OCI-LY3 (cell line): ENCODE results near the gene ABCG8.

Source experiments
- H2AFZ ChIP-seq: fragments of 200-600, 300-600 bp; shearing (Covaris generic); 2 replicates; pipeline ENCODE4 v1.6.0; 2014; ENCODE audit warnings: antibody characterized with exemption, low read depth, low read length
- H3K27ac ChIP-seq: fragments of 200-600, 300-600 bp; sonication (generic); 2 replicates; pipeline ENCODE4 v1.5.1; 2014; ENCODE audit warnings: mild to moderate bottlenecking, low read length, moderate library complexity, mixed read lengths
- H3K27me3 ChIP-seq: fragments of 200-600, 300-600 bp; sonication (generic); 2 replicates; pipeline ENCODE4 v1.6.1; 2014; ENCODE audit warnings: low read depth, low read length, mixed read lengths
- H3K36me3 ChIP-seq: fragments of 200-600, 300-600 bp; sonication (generic); replicated peaks from 2 replicates; pipeline ENCODE3; 2014; ENCODE audit warnings: low read depth, low read length, mixed read lengths
- H3K4me1 ChIP-seq: fragments of 300-600, 200-600 bp; sonication (generic); 2 replicates; pipeline ENCODE4 v1.6.1; 2014; ENCODE audit warnings: low read length, mixed read lengths
- H3K4me2 ChIP-seq: fragments of 200-600, 300-600 bp; sonication (generic); 2 replicates; pipeline ENCODE4 v1.6.1; 2014; ENCODE audit warnings: low read length, mixed read lengths
- H3K4me3 ChIP-seq: fragments of 300-600, 200-600 bp; sonication (generic); 2 replicates; pipeline ENCODE4 v1.5.1; 2014; ENCODE audit warnings: antibody characterized with exemption, mild to moderate bottlenecking, low read length, moderate library complexity
- H3K79me2 ChIP-seq: fragments of 300-600, 200-600 bp; shearing (Covaris generic); 2 replicates; pipeline ENCODE4 v1.6.1; 2014; ENCODE audit warnings: mild to moderate bottlenecking, low read length, mixed read lengths
- H3K9ac ChIP-seq: fragments of 300-600, 200-600 bp; shearing (Covaris generic); 2 replicates; pipeline ENCODE4 v1.6.0; 2014; ENCODE audit warnings: mild to moderate bottlenecking, low read length, moderate library complexity
- H3K9me3 ChIP-seq: fragments of 200-600, 300-600 bp; shearing (Covaris generic); 2 replicates; pipeline ENCODE4 v1.6.1; 2014; ENCODE audit warnings: low read length, mixed read lengths; ENCODE audit not compliant: insufficient read depth
- H4K20me1 ChIP-seq: fragments of 200-600, 300-600 bp; sonication (generic); 2 replicates; pipeline ENCODE4 v1.6.1; 2016; ENCODE audit warnings: low read length, mixed read lengths; ENCODE audit not compliant: insufficient read depth
- EZH2phosphoT487 ChIP-seq: fragments of 200-600 bp; shearing (Covaris generic); IDR thresholded peaks from 2 replicates; pipeline ENCODE4 v1.6.1; 2018; ENCODE audit warnings: antibody characterized with exemption, mixed run types, low read depth
- TF ChIP-seq, protein P1 (sequence below): fragments of 200-600, 300-600 bp; sonication (generic); IDR thresholded peaks from 2 replicates; pipeline ENCODE4 v1.5.1; 2014; ENCODE audit warnings: antibody characterized with exemption, low read length, low read depth

The ABCG8 gene

GRCh38 chr2:43818761-43819160 is 20.0 kb upstream of the ABCG8 start:
- Histone ChIP-seq H3K4me3 (no peak overlapping the region), H3K9me3 (no peaks in the 10 kb centered on the region), H3K9ac (no peak overlapping the region), H3K27me3 (no peaks in the 10 kb centered on the region), H3K36me3 (no peaks in the 10 kb centered on the region), H3K79me2 (no peaks in the 10 kb centered on the region), H3K4me2 (peak overlapping the region; percentile 40), H2AFZ (peak overlapping the region; percentile 64; the same call in 1 of the 2 replicates), H4K20me1 (no peaks in the 10 kb centered on the region), H3K27ac (no peak overlapping the region), H3K4me1 (peaks cover 8% of the 10 kb centered on the region)
- TF ChIP-seq, protein P1, sequence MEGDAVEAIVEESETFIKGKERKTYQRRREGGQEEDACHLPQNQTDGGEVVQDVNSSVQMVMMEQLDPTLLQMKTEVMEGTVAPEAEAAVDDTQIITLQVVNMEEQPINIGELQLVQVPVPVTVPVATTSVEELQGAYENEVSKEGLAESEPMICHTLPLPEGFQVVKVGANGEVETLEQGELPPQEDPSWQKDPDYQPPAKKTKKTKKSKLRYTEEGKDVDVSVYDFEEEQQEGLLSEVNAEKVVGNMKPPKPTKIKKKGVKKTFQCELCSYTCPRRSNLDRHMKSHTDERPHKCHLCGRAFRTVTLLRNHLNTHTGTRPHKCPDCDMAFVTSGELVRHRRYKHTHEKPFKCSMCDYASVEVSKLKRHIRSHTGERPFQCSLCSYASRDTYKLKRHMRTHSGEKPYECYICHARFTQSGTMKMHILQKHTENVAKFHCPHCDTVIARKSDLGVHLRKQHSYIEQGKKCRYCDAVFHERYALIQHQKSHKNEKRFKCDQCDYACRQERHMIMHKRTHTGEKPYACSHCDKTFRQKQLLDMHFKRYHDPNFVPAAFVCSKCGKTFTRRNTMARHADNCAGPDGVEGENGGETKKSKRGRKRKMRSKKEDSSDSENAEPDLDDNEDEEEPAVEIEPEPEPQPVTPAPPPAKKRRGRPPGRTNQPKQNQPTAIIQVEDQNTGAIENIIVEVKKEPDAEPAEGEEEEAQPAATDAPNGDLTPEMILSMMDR = no peak
- TF ChIP-seq EZH2phosphoT487 = no peak

DNA sequence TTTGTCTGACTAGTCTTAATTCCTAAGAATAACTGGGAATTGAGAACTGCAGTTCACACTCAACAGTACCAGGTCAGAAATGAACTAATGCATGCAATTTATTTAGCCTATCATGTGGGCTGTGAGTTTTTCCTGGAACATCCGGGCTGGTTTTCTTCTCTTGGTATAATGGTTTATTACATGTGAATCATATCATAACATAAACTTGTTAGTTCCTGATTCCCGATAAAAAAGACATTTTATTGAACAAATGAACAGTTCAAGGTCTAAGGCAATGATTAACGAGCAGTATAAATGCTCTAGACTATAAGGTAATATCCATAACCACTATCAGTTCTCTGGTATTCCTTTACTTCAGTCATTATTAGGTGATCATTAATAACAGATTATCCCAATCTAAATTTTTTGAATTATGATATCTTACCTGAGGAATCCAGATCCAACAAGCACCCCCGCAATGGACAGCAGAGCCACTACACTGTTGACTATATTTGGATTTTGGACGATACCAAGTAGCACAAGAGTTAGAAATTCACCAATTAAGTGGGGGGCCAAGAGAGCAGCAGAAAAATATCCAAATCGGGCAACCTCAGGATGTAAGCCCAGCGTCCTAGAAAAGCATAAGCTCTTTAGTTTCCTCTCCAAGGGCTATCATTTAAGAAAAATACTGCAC is 19.1 kb upstream of the ABCG8 start:
- no peaks in the 10 kb centered on the region for H3K36me3 ChIP-seq
- H3K79me2 ChIP-seq = no peaks in the 10 kb centered on the region
- H3K9ac ChIP-seq = no peak overlapping the region
- peaks cover 8% of the 10 kb centered on the region for H3K4me1 ChIP-seq
- no peak overlapping the region for H3K4me3 ChIP-seq
- no peaks in the 10 kb centered on the region for H3K27me3 ChIP-seq
- no peak overlapping the region for H3K4me2 ChIP-seq
- H3K9me3 ChIP-seq = no peaks in the 10 kb centered on the region
- no peak for TF ChIP-seq EZH2phosphoT487
- TF ChIP-seq, protein P1 = no peak
- no peak overlapping the region for H3K27ac ChIP-seq
- H2AFZ ChIP-seq = no peak overlapping the region
- no peaks in the 10 kb centered on the region for H4K20me1 ChIP-seq

- no peak overlapping the region for H2AFZ ChIP-seq
Observed at GRCh38 chr2:43822839-43823238, 15.9 kb upstream of the ABCG8 start.

GRCh38 chr2:43823751-43824150 is 15.0 kb upstream of the ABCG8 start:
- no peaks in the 10 kb centered on the region for H3K9me3 ChIP-seq
- no peaks in the 10 kb centered on the region for H3K79me2 ChIP-seq
- H3K9ac ChIP-seq = no peak overlapping the region
- no peaks in the 10 kb centered on the region for H3K27me3 ChIP-seq
- no peak overlapping the region for H3K4me2 ChIP-seq
- H3K4me3 ChIP-seq = no peak overlapping the region
- no peak for TF ChIP-seq EZH2phosphoT487
- TF ChIP-seq, protein P1 = no peak
- no peaks in the 10 kb centered on the region for H4K20me1 ChIP-seq
- peaks cover 4% of the 10 kb centered on the region for H3K4me1 ChIP-seq
- no peak overlapping the region; the same call in 1 of the 2 replicates for H2AFZ ChIP-seq
- no peak overlapping the region for H3K27ac ChIP-seq
- H3K36me3 ChIP-seq = no peaks in the 10 kb centered on the region

More at GRCh38 chr2:43822839-43823238, 15.9 kb upstream of the ABCG8 start:
- Histone ChIP-seq H3K4me3 (no peak overlapping the region), H3K4me1 (peaks cover 8% of the 10 kb centered on the region), H3K79me2 (no peaks in the 10 kb centered on the region), H3K9ac (no peak overlapping the region), H4K20me1 (no peaks in the 10 kb centered on the region), H3K27ac (no peak overlapping the region), H3K27me3 (no peaks in the 10 kb centered on the region), H3K36me3 (no peaks in the 10 kb centered on the region), H3K4me2 (no peak overlapping the region), H3K9me3 (no peaks in the 10 kb centered on the region)
- TF ChIP-seq, protein P1 = no peak
- no peak for TF ChIP-seq EZH2phosphoT487
